Tongue (tissue), 2 donors: Measurements from ENCODE around the gene NDUFS1. TPM values are rescaled to one million over a fixed set of nuclear protein-coding genes. Genes with fewer than 3 reads are reported as not detected.
"Not testable (repeated sequence)": the region's sequence is repeated elsewhere in the genome, so short reads cannot be mapped to it uniquely, and the experiment has no call there.

Experiments used
- DNase-seq: peaks from one replicate; pipeline ENCODE4 v3.0.0-alpha.2; 2015
- total RNA-seq: library from RNA; depleted of rRNA; stranded (reverse); fragments of >200 nt; gene quantifications from one replicate; pipeline ENCODE4 v1.2.3, GENCODE V29; 2014

NDUFS1 gene
- total RNA-seq, 1 donor from 2014 or later: 265 TPM

DNA sequence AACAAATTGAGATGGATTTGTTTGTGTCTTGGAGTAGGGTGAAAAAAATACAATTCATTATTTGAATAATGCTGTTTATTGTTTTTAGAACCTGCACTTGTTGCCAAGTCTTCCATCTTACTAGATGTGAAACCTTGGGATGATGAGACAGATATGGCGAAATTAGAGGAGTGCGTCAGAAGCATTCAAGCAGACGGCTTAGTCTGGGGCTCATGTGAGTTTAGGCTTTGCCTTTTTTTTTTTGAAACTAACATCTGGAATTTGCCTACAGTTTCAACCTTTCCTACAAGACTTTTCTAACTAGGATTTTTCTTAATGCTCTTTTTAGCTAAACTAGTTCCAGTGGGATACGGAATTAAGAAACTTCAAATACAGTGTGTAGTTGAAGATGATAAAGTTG is 3.2 kb upstream of the NDUFS1 start:
- DNase-seq: not testable (repeated sequence)

DNA sequence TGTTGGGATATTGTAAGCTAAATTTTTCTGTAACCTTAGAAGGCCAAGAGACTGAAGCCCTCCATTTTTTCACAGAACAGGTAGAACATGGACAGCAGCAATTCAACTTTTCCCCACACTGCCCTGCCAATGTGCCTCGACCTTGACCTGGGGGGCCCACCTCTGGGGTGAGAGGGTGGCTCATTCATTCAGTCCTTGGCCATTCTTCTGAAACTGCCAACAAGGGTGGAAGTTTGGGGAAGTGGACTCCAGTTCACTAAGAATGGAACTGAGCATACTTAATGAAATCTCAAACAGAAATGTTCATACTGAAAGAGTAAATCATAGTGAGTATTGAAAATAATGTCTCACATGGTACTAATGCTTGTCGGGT is 1.5 kb upstream of the NDUFS1 start:
- DNase-seq: no peak

DNA sequence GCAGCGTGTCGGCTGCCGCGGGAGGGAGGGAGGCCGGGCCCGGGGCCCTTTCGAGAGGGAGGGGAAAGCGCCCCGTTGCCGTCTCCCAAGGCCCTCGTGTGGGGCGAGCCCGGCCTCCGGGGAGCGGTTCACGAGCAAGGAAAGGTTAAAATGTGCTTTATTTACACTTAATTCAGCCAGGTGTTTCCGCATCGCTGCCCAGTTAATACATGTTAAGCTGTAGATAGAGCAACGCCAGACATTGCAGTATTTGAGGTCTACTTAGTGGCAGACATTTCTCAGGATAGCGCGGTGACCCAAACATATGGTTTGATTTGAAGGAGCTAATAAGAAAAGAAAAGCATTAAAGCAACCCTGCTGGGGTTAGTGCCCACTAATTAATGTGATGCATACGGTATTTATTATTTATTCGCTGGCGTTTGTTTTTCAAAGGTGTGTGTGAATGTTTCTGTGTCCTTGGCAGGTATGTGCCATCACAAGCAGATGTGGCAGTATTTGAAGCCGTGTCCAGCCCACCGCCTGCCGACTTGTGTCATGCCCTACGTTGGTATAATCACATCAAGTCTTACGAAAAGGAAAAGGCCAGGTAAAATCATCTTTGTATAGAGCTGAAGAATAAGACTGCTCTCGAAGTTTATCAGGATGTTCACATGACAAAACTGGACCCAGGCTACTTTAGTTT is 1.0 kb upstream of the NDUFS1 start:
- DNase-seq: no peak

DNA sequence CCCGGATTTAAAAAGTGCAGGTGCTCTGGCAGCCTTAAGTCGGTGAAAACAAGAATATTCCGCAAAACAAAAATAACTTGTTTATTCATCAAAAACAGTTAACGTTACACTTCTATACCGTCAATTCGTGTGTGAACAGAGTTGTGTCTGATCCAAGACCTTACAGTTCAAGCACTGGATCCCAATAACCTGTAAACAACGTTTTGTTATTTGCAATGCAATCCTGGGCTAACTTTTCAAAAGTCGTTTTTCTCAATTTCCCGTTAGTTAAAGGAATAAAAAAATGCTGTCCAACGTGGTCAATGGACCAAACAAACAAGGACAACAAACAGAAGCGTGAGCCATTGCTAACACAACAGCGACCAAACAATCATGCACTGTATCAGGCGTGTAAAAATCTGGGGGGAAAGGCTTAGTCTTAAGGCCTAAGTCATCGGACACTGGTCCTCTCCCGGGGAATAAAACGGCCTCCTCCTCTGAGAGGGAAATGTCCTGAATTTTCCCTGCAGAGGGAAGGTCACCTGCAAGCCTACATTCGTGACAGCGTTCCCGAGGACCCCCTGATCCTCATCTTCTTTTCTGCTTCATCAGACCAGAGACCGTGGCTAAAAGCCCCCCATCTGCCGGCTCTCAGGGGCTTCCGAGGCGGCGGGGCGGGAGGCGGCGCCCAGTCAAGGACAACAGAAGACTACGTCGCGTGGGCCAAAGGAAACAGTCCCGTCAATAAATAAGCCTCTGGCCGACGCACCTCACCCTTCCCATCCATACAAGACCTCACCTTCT is 490 bp downstream of the NDUFS1 start:
- DNase-seq: peak; percentile 13

DNA sequence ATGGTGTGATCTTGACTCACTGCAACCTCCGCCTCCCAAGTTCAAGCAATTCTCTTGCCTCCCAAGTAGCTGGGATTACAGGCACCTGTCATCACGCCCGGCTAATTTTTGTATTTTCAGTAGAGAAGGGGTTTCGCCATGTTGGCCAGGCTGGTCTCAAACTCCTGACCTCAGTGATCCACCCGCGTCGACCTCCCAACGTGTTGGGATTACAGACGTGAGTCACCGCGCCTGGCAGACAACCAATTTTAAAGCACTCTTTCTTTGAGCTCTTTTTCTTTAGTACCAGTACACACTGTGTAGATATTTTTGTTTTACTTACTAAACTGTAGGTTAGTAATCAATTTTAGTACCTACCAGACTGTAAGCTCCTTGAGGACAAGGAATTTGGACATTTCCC is 2.2 kb downstream of the NDUFS1 start:
- not testable (repeated sequence) for DNase-seq

DNA sequence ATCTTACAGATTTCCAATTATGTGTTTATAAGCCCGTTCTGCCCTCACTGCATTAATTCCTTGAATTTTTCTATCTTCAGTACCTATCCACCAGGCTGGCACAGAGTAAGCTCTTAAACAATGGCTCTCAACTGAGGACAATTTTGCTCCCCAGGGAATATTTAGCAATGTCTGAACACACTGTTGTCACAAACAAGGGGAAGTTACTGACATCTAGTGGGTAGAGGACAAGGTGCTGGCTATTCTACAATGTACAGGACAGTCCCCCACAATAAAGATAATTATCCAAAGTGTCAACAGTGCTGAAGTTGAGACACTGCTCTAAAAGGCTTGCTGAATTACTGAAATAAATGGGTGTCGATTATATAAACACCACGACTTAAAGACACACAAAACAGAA is 5.0 kb downstream of the NDUFS1 start:
- DNase-seq: no peak

DNA sequence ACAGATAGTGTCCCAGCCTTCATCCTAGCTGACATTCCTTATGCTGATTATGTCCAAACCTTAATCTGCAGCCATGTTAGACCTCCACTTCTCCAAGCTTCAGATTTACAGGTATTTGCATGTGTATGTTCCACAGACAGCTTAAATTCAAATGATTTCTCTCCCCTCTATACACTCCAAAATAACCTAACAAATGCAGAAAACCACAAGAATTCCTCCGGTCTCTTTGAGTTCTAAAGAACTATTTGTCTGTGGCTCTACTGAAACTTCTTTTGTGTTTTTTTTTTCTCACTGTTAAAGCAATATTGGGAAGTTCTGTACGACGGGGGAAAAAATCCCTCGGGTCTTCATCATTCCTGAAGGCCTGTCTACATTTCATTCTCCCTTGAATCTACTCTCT is 8.6 kb downstream of the NDUFS1 start:
- DNase-seq: no peak

DNA sequence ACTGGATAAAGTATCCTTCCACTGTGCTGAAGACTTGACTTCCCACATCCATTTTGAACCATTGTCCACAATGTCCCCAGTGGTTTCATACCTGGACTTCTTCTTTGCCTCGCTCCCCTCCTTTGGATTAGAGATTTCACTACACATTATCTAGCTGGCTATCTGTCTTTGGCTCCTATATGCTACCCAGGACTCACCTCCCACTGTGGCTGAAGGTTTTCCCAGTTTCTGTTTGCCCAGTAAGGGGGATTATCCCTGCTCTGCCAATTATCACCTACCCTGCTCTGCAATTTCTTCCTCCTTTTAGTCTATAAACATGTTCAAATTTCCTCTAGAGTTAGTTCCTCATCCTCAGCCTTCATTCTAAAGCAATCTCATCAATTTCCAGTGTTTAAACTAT is 9.1 kb downstream of the NDUFS1 start:
- DNase-seq: no peak

DNA sequence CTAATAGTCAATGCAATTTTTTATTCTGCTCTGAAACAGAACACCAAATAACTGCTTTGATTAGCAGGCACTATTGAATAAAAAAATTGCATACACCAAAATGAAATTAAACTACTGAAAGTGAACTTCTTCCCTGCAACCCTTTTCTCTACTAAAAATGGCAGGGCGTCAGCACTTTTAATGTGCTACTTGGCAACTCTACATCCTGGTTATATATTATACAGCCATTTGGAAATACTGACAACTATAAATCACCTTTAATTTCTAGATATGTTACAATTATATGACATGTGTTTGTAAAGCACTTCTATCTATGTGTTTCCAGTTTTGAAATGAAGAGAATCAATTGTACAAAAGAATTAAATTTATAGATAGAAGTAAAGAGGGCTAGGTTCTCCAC is 9.9 kb downstream of the NDUFS1 start:
- DNase-seq: no peak

DNA sequence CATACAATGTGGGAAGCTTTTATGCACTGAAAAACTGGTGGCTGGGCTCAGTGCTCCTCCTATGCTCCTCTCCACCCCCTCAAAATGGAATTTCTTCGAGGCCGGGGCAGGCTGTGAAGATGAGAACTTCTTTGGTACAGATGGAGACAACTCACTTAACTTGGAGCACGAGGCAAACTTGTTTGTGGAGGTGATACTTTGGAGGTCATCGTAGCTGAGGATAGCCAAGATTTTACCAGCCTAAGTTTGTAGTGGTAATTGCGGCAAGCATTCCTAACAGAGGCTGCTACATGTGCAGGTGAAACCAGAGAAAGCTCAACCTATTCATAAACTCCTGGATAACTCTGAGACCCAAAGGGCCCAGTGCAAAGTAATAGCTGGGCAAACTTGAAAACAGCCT is 13.6 kb downstream of the NDUFS1 start:
- DNase-seq: no peak

DNA sequence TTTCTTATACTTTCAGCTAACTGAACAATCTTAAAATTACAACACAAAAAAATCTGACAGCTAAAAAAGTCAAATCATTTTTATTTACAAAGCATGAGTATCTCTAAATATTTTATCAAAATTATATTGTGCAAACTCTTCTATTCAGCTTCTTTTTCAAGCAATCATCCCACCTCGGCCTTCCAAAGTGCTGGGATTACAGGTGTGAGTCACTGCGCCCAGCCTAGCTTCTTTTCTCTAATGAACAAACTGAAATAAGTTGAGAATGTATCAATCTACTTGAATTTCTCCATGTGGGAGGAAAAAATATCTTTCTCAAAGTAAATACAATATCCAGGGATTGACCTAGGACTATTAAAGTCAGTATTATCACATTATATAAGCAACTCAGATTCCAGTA is 14.9 kb downstream of the NDUFS1 start:
- no peak for DNase-seq

DNA sequence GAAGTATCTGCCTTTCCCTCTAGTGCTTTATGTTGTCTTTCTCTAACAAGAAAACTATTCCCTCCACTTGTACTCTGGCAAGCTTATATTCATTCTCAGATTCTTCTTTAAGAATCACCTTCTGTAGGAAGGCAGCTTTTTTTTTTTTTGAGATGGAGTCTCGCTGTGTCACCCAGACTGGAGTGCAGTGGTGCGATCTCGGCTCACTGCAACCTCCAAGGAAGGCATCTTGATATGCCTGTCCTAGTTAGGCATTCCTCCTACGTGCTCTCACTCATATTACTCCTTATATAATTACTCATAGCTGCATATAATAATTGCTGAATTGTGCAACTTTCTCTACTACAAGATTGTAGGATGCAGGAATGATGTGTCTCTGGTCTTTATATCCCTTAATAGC is 15.8 kb downstream of the NDUFS1 start:
- no peak for DNase-seq

DNA sequence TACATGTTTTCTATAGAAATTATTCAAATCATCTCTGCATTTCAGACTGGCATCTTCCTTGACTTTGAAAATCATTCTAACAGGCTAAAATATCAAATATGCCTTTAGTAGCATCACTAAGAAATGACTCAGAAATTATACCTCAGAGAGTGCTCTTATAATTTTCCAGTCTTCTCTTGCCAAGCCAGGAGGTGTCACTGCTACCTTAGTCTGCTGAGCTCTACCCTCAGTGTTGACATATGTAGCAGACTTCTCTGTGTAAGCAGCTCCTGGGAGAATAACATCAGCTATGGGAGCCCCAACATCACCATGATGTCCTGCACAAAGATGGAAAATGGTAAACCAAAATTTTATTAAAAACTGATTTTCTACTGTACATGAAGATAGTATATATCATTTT is 31.6 kb downstream of the NDUFS1 start:
- DNase-seq: no peak

DNA sequence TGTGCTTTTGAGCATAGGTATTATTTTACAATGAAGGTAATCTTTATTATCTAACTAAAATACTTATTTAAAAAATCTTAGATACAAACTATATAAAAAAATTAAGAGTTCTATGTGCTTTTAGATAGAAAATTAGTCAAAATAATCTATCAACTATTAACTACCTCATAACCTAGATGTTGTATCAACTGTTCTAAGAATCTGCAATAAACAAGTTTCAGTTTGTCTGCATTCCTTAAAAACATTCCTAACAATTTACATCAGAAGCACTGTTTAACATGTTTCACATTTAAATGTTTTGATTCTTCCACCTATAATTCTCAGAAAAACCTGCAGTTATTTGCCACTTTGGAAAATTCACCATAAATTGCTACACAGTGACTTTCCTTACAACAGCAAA is 33.3 kb downstream of the NDUFS1 start:
- no peak for DNase-seq

DNA sequence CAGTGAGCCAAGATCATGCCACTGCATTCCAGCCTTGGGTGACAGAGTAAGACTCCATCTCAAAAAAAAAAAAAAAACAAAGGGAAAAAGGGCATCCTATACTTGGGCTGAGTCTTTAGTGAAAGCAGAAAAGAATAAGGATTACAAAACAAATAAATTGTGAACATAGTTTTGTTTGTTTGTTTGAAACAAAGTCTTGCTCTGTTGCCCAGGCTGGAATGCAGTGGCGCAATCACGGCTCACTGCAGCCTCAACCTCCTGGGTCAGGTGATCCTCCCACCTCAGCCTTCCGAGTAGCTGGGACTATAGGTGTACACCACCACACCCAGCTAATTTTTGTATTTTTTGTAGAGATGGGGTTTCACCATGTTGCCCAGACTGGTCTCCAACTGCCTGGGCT is 36.7 kb downstream of the NDUFS1 start:
- not testable (repeated sequence) for DNase-seq

DNA sequence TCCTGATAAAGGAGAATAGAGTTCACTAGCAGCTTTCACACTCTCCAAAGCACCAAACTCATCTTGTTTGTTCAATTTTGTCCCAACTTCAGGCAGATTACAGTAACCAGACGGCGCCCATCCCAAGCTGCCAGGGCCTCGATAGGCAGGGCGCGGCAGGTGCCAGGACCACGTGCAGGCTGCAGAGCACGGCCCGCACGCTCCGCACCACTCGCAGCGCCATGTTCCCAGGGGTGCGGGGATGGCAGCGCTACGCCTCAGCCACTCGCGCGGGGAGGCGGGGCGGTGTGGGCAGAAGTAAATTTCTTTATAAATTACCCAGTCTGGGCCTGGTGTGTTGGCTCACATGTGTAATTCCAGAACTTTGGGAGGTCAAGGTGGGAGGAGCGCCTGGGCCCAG is 43.0 kb downstream of the NDUFS1 start:
- DNase-seq: no peak

DNA sequence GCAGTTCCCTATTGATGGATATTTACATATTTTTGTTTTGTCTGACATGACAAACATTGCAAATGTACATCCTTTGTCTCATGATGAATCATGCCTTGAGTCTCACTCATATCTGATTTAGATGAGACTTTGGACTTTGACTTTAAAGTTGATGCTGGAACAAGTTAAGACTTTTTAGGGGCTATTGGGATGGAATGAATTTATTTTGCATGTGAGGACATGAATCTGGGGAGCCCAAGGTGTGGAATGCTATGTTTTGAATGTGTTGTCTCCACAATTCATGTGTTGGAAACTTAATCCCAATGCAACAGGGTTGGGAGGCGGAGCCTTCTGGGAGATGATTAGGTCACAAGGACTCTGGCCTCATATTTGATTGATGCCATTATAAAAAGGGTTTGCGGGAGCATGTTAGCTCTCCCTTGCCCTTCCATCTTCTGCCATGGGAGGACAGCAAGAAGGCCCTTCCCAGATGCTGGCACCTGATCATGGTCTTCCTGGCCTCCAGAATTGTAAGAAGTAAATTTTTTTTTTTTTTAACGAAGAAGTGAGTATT is 44.1 kb downstream of the NDUFS1 start:
- DNase-seq: no peak

DNA sequence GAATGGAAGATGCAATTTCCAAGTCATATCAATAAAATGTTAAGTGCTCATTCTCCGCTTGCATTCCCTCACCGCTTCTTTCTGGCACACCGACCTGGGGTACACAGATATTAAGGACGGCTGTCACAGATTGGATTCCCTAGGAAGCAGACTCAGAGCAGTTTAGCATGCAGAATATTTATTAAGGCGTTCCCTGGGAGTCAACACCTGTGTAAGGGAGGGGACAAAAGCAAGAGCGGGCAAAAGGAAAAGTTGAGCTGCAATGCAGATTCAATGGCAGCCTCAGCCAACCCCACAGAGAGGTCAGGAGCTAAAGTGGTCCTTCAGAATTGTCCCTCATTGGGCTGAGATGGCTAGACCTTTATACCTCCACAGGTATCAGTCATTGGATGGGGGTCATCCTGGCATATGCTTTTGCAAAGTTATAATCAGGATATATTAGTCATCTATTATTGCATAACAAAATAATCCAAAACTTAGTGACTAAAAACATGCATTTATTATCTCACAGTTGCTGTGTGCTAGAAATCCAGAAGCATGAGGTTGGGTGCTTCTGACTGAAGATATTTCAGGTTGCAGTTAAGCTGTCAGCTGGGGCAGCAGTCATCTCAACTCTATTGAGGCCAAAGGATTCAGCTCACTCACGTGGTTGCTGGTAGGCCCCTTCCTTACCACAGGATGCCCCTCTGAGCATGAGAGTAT is 46.2 kb downstream of the NDUFS1 start:
- no peak for DNase-seq

DNA sequence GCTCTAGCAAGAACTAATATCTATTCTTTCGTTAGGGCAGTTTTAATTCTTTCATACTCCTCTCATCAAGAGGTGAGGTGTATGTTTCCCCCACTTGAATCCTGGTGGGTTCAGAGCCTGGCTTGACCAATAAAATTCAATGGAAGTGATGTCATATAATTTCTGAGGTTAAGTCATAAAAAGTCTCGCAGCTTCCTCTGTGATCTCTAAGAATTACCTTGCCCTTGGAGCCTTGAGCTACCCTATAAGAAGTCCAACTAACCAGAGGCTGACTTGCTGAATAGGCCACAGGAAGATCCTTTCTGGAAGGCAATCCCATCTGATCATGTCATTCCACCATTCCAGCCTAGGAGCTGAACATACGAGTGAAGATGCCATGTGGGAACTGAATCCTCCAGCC is 47.1 kb downstream of the NDUFS1 start:
- no peak for DNase-seq

DNA sequence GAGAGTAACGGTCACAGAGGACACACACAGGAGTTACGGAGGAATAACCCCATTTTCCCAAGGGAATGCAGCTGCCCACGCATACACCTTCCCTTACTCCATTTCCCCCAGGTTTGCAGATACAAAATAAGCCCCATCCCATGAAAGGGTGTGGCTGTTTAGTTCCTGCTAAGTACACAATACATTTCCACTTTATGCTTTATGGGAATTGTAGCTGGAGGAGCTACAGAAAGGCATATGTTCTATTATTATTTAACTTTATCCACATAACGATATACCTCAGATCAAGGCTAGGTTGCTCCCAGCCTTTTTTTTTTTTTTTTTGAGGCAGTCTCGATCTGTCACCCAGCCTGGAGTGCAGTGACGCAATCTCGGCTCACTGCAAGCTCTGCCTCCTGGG is 50.5 kb downstream of the NDUFS1 start:
- no peak for DNase-seq

DNA sequence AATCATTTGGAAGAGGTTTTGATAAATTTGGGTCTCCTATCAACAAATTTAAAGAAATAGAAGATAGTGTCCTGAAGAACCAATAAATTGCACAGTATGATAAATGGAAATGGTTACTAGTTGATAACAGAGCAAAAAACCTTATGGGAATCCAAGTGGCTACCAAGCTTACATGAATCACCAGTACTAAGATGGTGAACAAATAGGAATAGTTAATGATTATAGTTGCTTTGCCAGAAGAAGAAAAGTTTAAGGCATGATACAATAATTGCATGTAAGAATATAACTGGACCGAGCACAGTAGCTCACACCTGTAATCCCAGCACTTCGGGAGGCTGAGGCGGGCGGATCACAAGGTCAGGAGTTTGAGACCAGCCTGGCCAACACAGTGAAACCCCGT is 53.7 kb downstream of the NDUFS1 start:
- DNase-seq: no peak

DNA sequence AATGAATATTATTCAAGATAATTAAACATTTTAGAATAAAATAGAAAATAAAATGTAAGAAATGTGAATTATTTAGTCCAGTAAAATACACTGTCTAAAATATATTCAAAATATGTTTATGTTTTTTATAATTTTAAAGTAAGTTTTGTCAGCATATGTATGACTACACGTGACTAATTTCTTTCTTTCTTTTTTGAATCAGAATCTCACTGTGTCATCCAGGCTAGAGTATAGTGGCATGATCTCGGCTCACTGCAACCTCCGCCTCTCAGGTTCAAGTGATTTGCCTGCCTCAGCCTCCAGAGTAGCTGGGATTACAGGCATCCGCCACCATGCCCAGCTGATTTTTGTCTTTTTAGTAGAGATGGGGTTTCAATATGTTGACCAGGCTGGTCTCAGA is 54.2 kb downstream of the NDUFS1 start:
- no peak for DNase-seq

DNA sequence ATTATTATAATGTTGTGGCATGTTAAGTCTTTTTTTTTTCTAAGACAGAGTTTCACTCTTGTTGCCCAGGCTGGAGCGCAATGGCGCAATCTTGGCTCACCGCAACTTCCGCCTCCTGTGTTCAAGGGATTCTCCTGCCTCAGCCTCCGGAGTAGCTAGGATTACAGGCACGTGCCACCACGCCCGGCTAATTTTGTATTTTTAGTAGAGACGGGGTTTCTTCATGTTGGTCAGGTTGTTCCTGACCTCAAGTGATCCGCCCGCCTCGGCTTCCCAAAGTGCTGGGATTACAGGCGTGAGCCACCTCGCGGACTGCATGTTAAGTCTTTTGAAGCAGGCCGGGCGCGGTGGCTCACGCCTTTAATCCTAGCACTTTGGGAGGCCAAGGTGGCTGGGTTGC is 60.4 kb downstream of the NDUFS1 start:
- DNase-seq: not testable (repeated sequence)
